Measurements from ENCODE around the gene CAST. TPM values are rescaled to one million over a fixed set of nuclear protein-coding genes. Genes with fewer than 3 reads are reported as not detected.

Gene CAST
- total and polyA plus RNA-seq, 2 donors (not counting 3 experiments of a cell fraction or from before 2014, with no cell fraction given) = 33.7 to 194 TPM

DNA sequence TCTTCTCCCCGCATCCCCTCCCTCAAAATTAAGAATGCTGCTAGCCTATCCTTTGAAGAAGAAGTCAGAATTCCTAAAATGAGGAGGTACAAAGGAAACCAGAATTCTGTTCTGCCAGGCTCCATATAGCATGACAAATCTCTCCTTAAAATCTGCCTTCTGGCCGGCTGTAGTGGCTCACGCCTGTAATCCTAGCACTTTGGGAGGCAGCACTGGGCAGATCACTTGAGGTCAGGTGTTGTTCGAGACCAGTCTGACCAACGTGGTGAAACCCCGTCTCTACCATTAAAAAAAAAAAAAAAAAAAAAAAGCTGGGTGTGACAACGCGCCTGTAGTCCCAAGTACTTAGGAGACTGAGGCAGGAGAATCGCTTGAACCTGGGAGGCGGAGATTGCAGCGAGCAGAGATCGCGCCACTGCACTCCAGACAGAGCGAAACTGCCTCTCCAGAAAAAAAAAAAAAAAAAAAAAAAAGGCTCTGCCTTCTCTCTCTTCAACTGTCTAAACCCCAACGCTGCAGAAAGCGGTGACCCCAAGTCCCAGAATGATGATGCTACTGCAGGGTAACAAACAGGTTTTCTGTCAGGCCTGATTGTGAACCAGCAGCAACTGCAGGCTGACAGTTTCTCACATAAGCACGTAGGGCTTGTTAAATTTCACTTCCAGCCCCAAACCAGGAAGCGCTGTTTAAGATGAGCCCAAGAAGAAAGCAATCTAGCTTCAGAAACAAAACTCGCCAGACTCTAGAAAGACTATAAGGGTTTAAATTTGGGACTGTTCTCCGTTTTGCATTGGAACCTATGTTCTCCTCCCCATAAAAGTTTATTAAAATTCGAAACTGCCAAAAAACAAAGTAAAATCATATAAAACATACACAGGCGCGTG is 963 bp upstream of the CAST start:
- no peaks in the 10 kb centered on the region for H3K27me3 ChIP-seq (ENCODE audit: control insufficient read depth in 2 of 2, insufficient read depth in 2 of 2, low read length in 2 of 2)
- ChIA-PET CTCF (interaction anchor here (1.2 to 4.1 kb wide), 9 partner anchors 10 to 316 kb away, joined by 3 to 29 read pairs (median 5); no protein-coding TSS in a partner anchor), POLR2A (no interaction called here)
- H3K36me3 ChIP-seq (ENCODE audit: control insufficient read depth in 2 of 2, extremely low read depth in 1 of 2, insufficient read depth in 2 of 2, low read length in 2 of 2) = no peaks in the 10 kb centered on the region
- intact Hi-C loops (cut with micrococcal nuclease) (loop anchor here (5.0 kb wide), 1 partner anchor 86 kb away; no protein-coding TSS in a partner anchor), dilution Hi-C loops (cut with MboI; ENCODE audit: extremely low pct_ligation_motif_present, low sequenced_read_pairs) (no loop called here)
- peak; percentile 76 for DNase-seq (ENCODE audit: low read depth, low spot score)
- no peaks in the 10 kb centered on the region for H4K20me1 ChIP-seq (replicated peaks; ENCODE audit: control insufficient read depth, extremely low read depth, insufficient read depth, low read length)
- peak overlapping the region; percentile 83 for H2AFZ ChIP-seq (ENCODE audit: low read depth, low read length)
- peaks cover 20% of the 10 kb centered on the region for H3K4me1 ChIP-seq (ENCODE audit: control insufficient read depth, extremely low read depth, insufficient read depth, low read length)
- peak overlapping the region; percentile 79 for H3K9ac ChIP-seq (replicated peaks; ENCODE audit: extremely low read depth, insufficient read depth, low read length)
- BruUV-seq (replicated peaks) = TSS peak; percentile 49
- H3K9me1 ChIP-seq (replicated peaks; ENCODE audit: control insufficient read depth, extremely low read depth, insufficient read depth, low read length) = no peaks in the 10 kb centered on the region
- peak; percentile 70 for FAIRE-seq
- peaks cover 29% of the 10 kb centered on the region for H3K79me2 ChIP-seq (ENCODE audit: control insufficient read depth, insufficient read depth, low read length)
- H3K4me2 ChIP-seq (ENCODE audit: insufficient read depth, low read length) = peak overlapping the region; percentile 91
- peak overlapping the region; percentile 47 for H3K27ac ChIP-seq (ENCODE audit: insufficient read depth, low read depth, low read length)
- TF ChIP-seq, protein P1, sequence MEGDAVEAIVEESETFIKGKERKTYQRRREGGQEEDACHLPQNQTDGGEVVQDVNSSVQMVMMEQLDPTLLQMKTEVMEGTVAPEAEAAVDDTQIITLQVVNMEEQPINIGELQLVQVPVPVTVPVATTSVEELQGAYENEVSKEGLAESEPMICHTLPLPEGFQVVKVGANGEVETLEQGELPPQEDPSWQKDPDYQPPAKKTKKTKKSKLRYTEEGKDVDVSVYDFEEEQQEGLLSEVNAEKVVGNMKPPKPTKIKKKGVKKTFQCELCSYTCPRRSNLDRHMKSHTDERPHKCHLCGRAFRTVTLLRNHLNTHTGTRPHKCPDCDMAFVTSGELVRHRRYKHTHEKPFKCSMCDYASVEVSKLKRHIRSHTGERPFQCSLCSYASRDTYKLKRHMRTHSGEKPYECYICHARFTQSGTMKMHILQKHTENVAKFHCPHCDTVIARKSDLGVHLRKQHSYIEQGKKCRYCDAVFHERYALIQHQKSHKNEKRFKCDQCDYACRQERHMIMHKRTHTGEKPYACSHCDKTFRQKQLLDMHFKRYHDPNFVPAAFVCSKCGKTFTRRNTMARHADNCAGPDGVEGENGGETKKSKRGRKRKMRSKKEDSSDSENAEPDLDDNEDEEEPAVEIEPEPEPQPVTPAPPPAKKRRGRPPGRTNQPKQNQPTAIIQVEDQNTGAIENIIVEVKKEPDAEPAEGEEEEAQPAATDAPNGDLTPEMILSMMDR (IDR thresholded peaks at IDR 0.05; ENCODE audit: extremely low read depth in 1 of 2, insufficient read depth in 1 of 2, low read depth in 1 of 2, low read length in 2 of 2) = no peak
- no peak for TF ChIP-seq JUN (IDR thresholded peaks at IDR 0.05; ENCODE audit: borderline replicate concordance, insufficient read depth, insufficient read length, low read depth)
- TF ChIP-seq, protein P2, sequence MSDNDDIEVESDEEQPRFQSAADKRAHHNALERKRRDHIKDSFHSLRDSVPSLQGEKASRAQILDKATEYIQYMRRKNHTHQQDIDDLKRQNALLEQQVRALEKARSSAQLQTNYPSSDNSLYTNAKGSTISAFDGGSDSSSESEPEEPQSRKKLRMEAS (IDR thresholded peaks at IDR 0.05; ENCODE audit: insufficient read depth, insufficient read length) = no peak
- TF ChIP-seq POLR2A (IDR thresholded peaks at IDR 0.05; ENCODE audit: low read depth, low read length) = no peak
- no peak for TF ChIP-seq FOS (IDR thresholded peaks at IDR 0.05; ENCODE audit: borderline replicate concordance, insufficient read depth, low read length)
- no peak for TF ChIP-seq EZH2 (IDR thresholded peaks at IDR 0.05; ENCODE audit: borderline replicate concordance, low read depth, low read length, severe bottlenecking)
- no peak for TF ChIP-seq POLR2AphosphoS5 (IDR thresholded peaks at IDR 0.05; ENCODE audit: insufficient read depth, low read depth, low read length)
- TF ChIP-seq GATA2 (IDR thresholded peaks at IDR 0.05; ENCODE audit: insufficient read depth, insufficient read length, low read depth, low read length) = no peak
- TF ChIP-seq MYC (IDR thresholded peaks at IDR 0.05; ENCODE audit: low read depth, low read length) = no peak
- no peaks in the 10 kb centered on the region for H3K9me3 ChIP-seq (replicated peaks; ENCODE audit: control insufficient read depth, insufficient read depth, low read length)
- peak overlapping the region; percentile 49 to 86 (median 84) for H3K4me3 ChIP-seq (replicated peaks in 1 of 3; ENCODE audit: insufficient read depth in 1 of 3, low read depth in 1 of 3, low read length in 3 of 3)

Measured in endothelial cell of umbilical vein (primary cell).